ENCODE results near the gene LMTK2. TPM values are rescaled to one million over a fixed set of nuclear protein-coding genes. Genes with fewer than 3 reads are reported as not detected.

Gene LMTK2
- total and polyA plus RNA-seq, 5 donors from 2014 or later = 2.0 to 28.9 (median 3.0) TPM

Other genes with a start within 250 kb of the LMTK2 start
- 15.8 TPM for gene ASNS, start 234.5 kb upstream of the LMTK2 start, total RNA-seq
- 10 to 100 TPM; 33.2 to 43.6 (median 34.5) TPM for gene ASNS, start 234.5 kb upstream of the LMTK2 start, polyA plus RNA-seq
- not detected for gene OCM2, start 116.7 kb upstream of the LMTK2 start, total RNA-seq
- gene OCM2, start 116.7 kb upstream of the LMTK2 start, polyA plus RNA-seq = not detected
- gene BHLHA15, start 104.6 kb downstream of the LMTK2 start, total RNA-seq = not detected
- not detected for gene BHLHA15, start 104.6 kb downstream of the LMTK2 start, polyA plus RNA-seq
- 118 TPM for gene TECPR1, start 145.4 kb downstream of the LMTK2 start, total RNA-seq
- 10 to 100 TPM; 11.0 to 21.3 (median 15.7) TPM for gene TECPR1, start 145.4 kb downstream of the LMTK2 start, polyA plus RNA-seq
- gene BRI3, start 174.8 kb downstream of the LMTK2 start, total RNA-seq = 55.9 TPM
- 10 to 100 TPM; 15.6 to 19.2 (median 16.2) TPM for gene BRI3, start 174.8 kb downstream of the LMTK2 start, polyA plus RNA-seq

Data from CD4-positive, CD25-positive, alpha-beta regulatory T cell (primary cell).